Hepatocyte (in vitro differentiated cells): Measurements from ENCODE around the gene FMNL2. TPM values are rescaled to one million over a fixed set of nuclear protein-coding genes. Genes with fewer than 3 reads are reported as not detected.

Experiments used
- DNase-seq: peaks from one replicate; pipeline ENCODE4 v3.0.0-alpha.2; 2016; ENCODE audit warnings: low spot score
- H2AFZ ChIP-seq: fragments of 200-600 bp; sonication (generic); 2 replicates; pipeline ENCODE4 v1.6.0; 2016; ENCODE audit warnings: antibody characterized with exemption, mild to moderate bottlenecking
- H3K27ac ChIP-seq: fragments of 200-600 bp; sonication (generic); 2 replicates; pipeline ENCODE4 v1.5.1; 2016; ENCODE audit warnings: mild to moderate bottlenecking
- H3K27me3 ChIP-seq: fragments of 200-600 bp; sonication (generic); 2 replicates; pipeline ENCODE4 v1.6.1; 2016
- H3K36me3 ChIP-seq: fragments of 200-600 bp; sonication (generic); replicated peaks from 2 replicates; pipeline ENCODE4 v1.5.1; 2016; ENCODE audit warnings: low read depth; ENCODE audit not compliant: insufficient read depth
- H3K4me1 ChIP-seq: fragments of 200-600 bp; sonication (generic); 2 replicates; pipeline ENCODE4 v1.5.1; 2016; ENCODE audit warnings: mild to moderate bottlenecking, moderate library complexity; ENCODE audit not compliant: insufficient read depth
- H3K4me2 ChIP-seq: fragments of 200-600 bp; sonication (generic); 2 replicates; pipeline ENCODE4 v1.6.0; 2016
- H3K4me3 ChIP-seq: fragments of 200-600 bp; sonication (generic); 2 replicates; pipeline ENCODE4 v1.5.1; 2016; ENCODE audit warnings: mild to moderate bottlenecking
- H3K79me2 ChIP-seq: fragments of 200-600 bp; sonication (generic); 2 replicates; pipeline ENCODE4 v1.6.0; 2017; ENCODE audit warnings: mild to moderate bottlenecking
- H3K9me2 ChIP-seq: fragments of 200-600 bp; sonication (generic); replicated peaks from 2 replicates; pipeline ENCODE4 v1.6.0; 2017; ENCODE audit warnings: mild to moderate bottlenecking; ENCODE audit not compliant: insufficient read depth
- H3K9me3 ChIP-seq: fragments of 200-600 bp; sonication (generic); 2 replicates; pipeline ENCODE4 v1.5.1; 2016; ENCODE audit warnings: low read depth, mild to moderate bottlenecking
- H4K20me1 ChIP-seq: fragments of 200-600 bp; sonication (generic); 2 replicates; pipeline ENCODE4 v1.6.0; 2016; ENCODE audit warnings: mild to moderate bottlenecking; ENCODE audit not compliant: insufficient read depth, poor library complexity, severe bottlenecking
- CTCF ChIP-seq: fragments of 200-600 bp; sonication (generic); IDR thresholded peaks from 2 replicates; pipeline ENCODE4 v1.5.1; 2016; ENCODE audit warnings: antibody characterized with exemption, mild to moderate bottlenecking; ENCODE audit not compliant: poor library complexity
- EZH2 ChIP-seq: fragments of 200-600 bp; sonication (generic); IDR thresholded peaks from 2 replicates; pipeline ENCODE4 v1.6.1; 2016; ENCODE audit warnings: antibody characterized with exemption, mild to moderate bottlenecking, borderline replicate concordance
- EZH2phosphoT487 ChIP-seq: fragments of 200-600 bp; sonication (generic); IDR thresholded peaks from one replicate; pipeline ENCODE4 v1.6.1; 2018; ENCODE audit warnings: antibody characterized with exemption, mild to moderate bottlenecking, low read depth, moderate library complexity; ENCODE audit not compliant: unreplicated experiment, severe bottlenecking
- WGBS: methylation state at CpG from one replicate; pipeline ENCODE4 v1.1.6; 2016; ENCODE audit warnings: low lambda C conversion rate; ENCODE audit errors: missing lambda C conversion rate; 5-methylcytosine and 5-hydroxymethylcytosine counted together
- polyA plus RNA-seq: library from polyadenylated mRNA; unstranded; fragments of >200 nt; fragmentation: Nextera tagmentation; extraction: Ambion mirVana; gene quantifications from 2 replicates; pipeline ENCODE4 v1.2.1, GENCODE V29; 2016
- total RNA-seq: library from RNA; depleted of rRNA; stranded (reverse); fragments of >200 nt; gene quantifications from 2 replicates; pipeline ENCODE4 v1.2.3, GENCODE V29; 2014

FMNL2 gene
- total and polyA plus RNA-seq, 2 experiments from 2014 or later: 11.7 to 53.6 TPM

- DNase-seq: no peak
- no peaks in the 10 kb centered on the region for H3K9me2 ChIP-seq
- peaks cover 41% of the 10 kb centered on the region for H4K20me1 ChIP-seq
- H3K4me1 ChIP-seq: peaks cover 15% of the 10 kb centered on the region
- H3K4me3 ChIP-seq: no peak overlapping the region
- H3K27me3 ChIP-seq: no peaks in the 10 kb centered on the region
- WGBS: 92% methylated on average over 2 of the region's 2 CpGs
- no peak overlapping the region for H2AFZ ChIP-seq
- peaks cover 92% of the 10 kb centered on the region for H3K79me2 ChIP-seq
- no peak overlapping the region for H3K4me2 ChIP-seq
- TF ChIP-seq CTCF: no peak
- no peak for TF ChIP-seq EZH2phosphoT487
- TF ChIP-seq EZH2: no peak
- H3K36me3 ChIP-seq: no peaks in the 10 kb centered on the region
- no peak overlapping the region for H3K27ac ChIP-seq
- no peaks in the 10 kb centered on the region for H3K9me3 ChIP-seq
Measured at GRCh38 chr2:152339556-152340286, 4.7 kb downstream of the FMNL2 start.

GRCh38 chr2:152342259-152343046 lies 7.5 kb downstream of the FMNL2 start:
- Histone ChIP-seq H3K9me2 (no peaks in the 10 kb centered on the region), H3K9me3 (no peaks in the 10 kb centered on the region), H3K27me3 (no peaks in the 10 kb centered on the region), H3K36me3 (no peaks in the 10 kb centered on the region), H3K79me2 (peaks cover 100% of the 10 kb centered on the region), H3K4me2 (no peak overlapping the region), H2AFZ (no peak overlapping the region), H4K20me1 (peaks cover 45% of the 10 kb centered on the region), H3K4me1 (peaks cover 13% of the 10 kb centered on the region), H3K4me3 (no peak overlapping the region), H3K27ac (no peak overlapping the region)
- WGBS: 96% methylated on average over 4 of the region's 4 CpGs
- DNase-seq: no peak
- no peak for TF ChIP-seq EZH2phosphoT487
- no peak for TF ChIP-seq EZH2
- no peak for TF ChIP-seq CTCF

GRCh38 chr2:152343426-152343825 lies 8.5 kb downstream of the FMNL2 start:
- WGBS: 92% methylated on average over 4 of the region's 4 CpGs
- Histone ChIP-seq H3K4me1 (peaks cover 3% of the 10 kb centered on the region), H3K4me3 (no peak overlapping the region), H3K79me2 (peaks cover 100% of the 10 kb centered on the region), H3K27me3 (no peaks in the 10 kb centered on the region), H3K9me3 (no peaks in the 10 kb centered on the region), H2AFZ (no peak overlapping the region), H3K9me2 (no peaks in the 10 kb centered on the region), H3K4me2 (no peak overlapping the region), H3K36me3 (no peaks in the 10 kb centered on the region), H4K20me1 (peaks cover 49% of the 10 kb centered on the region), H3K27ac (no peak overlapping the region)
- TF ChIP-seq EZH2 (no peak), CTCF (no peak), EZH2phosphoT487 (no peak)
- no peak for DNase-seq
